MM.1S (cell line): ENCODE data around the gene ZNF638.

Source experiments
- DNase-seq: peaks from one replicate; pipeline ENCODE4 v3.0.0-alpha.2; 2015
- H2AFZ ChIP-seq: fragments of 300-600 bp; sonication (generic); 2 replicates; pipeline ENCODE4 v1.6.0; 2016; ENCODE audit warnings: antibody characterized with exemption, low read length
- H3F3A ChIP-seq: fragments of 300-600 bp; sonication (generic); 2 replicates; pipeline ENCODE4 v1.6.1; 2016; ENCODE audit warnings: mild to moderate bottlenecking, antibody characterized with exemption, low read length, moderate library complexity, mixed read lengths; ENCODE audit not compliant: insufficient read depth
- H3K27ac ChIP-seq: fragments of 300-600 bp; sonication (generic); 2 replicates; pipeline ENCODE4 v1.5.1; 2016; ENCODE audit warnings: mild to moderate bottlenecking, low read length
- H3K27me3 ChIP-seq: fragments of 300-600 bp; sonication (generic); replicated peaks from 2 replicates; pipeline ENCODE4 v1.6.0; 2016; ENCODE audit warnings: low read length; ENCODE audit not compliant: insufficient read depth
- H3K36me3 ChIP-seq: fragments of 300-600 bp; sonication (generic); replicated peaks from 2 replicates; pipeline ENCODE4 v1.6.1; 2016; ENCODE audit warnings: mild to moderate bottlenecking, low read length, mixed read lengths; ENCODE audit not compliant: insufficient read depth
- H3K4me1 ChIP-seq: fragments of 300-600 bp; sonication (generic); 2 replicates; pipeline ENCODE4 v1.6.1; 2016; ENCODE audit warnings: low read length, mixed read lengths
- H3K4me2 ChIP-seq: fragments of 300-600 bp; sonication (generic); 2 replicates; pipeline ENCODE4 v1.6.0; 2016; ENCODE audit warnings: low read depth, low read length
- H3K4me3 ChIP-seq: fragments of 300-600 bp; sonication (generic); 2 replicates; pipeline ENCODE4 v1.5.1; 2016; ENCODE audit warnings: low read length, mixed read lengths
- H3K79me2 ChIP-seq: fragments of 300-600 bp; sonication (generic); 2 replicates; pipeline ENCODE4 v1.6.1; 2016; ENCODE audit warnings: mixed run types, low read length, mixed read lengths
- H3K9ac ChIP-seq: fragments of 300-600 bp; sonication (generic); 2 replicates; pipeline ENCODE4 v1.6.1; 2016; ENCODE audit warnings: low read length, mixed read lengths
- H3K9me2 ChIP-seq: fragments of 300-600 bp; sonication (generic); replicated peaks from 2 replicates; pipeline ENCODE4 v1.6.1; 2016; ENCODE audit warnings: mild to moderate bottlenecking, low read length, mixed read lengths; ENCODE audit not compliant: insufficient read depth
- H3K9me3 ChIP-seq: fragments of 300-600 bp; sonication (generic); replicated peaks from 2 replicates; pipeline ENCODE4 v1.6.1; 2016; ENCODE audit warnings: mild to moderate bottlenecking, low read length, mixed read lengths; ENCODE audit not compliant: insufficient read depth
- H4K20me1 ChIP-seq: fragments of 300-600 bp; sonication (generic); 2 replicates; pipeline ENCODE4 v1.6.1; 2016; ENCODE audit warnings: mild to moderate bottlenecking, low read length, moderate library complexity, mixed read lengths; ENCODE audit not compliant: insufficient read depth
- EZH2 ChIP-seq: fragments of 300-600 bp; sonication (generic); optimal IDR thresholded peaks from 2 replicates; pipeline ENCODE3; 2017; ENCODE audit warnings: low read depth, mild to moderate bottlenecking, antibody characterized with exemption, low read length, mixed read lengths
- EZH2phosphoT487 ChIP-seq: fragments of 300-600 bp; sonication (generic); IDR thresholded peaks from 2 replicates; pipeline ENCODE4 v1.6.1; 2018; ENCODE audit warnings: antibody characterized with exemption, low read length
- TF ChIP-seq, protein P1 (sequence below): fragments of 300-600 bp; sonication (generic); IDR thresholded peaks from 2 replicates; pipeline ENCODE4 v1.5.1; 2016; ENCODE audit warnings: antibody characterized with exemption, low read length, mixed read lengths

ZNF638 gene

DNA sequence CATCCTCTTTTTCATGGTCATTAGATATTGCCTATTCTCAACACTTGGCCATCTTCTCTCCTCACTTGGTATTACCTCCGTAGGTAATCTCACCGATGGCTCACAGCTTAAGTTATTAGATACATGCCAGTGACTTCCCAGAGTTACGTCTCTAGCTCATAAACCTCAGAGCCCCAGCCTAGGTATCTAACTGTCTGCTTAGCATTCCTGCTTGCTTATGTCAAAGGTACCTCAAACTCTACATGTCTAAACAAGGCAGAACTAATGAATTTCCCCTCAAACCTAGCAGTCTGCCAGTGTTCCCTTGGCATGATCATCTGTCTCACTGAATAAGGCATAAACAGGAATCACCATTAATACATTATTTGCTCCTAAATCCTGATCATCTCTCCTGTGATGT is 27.7 kb upstream of the ZNF638 start:
- H3K9ac ChIP-seq = no peak overlapping the region
- H4K20me1 ChIP-seq = no peaks in the 10 kb centered on the region

DNA sequence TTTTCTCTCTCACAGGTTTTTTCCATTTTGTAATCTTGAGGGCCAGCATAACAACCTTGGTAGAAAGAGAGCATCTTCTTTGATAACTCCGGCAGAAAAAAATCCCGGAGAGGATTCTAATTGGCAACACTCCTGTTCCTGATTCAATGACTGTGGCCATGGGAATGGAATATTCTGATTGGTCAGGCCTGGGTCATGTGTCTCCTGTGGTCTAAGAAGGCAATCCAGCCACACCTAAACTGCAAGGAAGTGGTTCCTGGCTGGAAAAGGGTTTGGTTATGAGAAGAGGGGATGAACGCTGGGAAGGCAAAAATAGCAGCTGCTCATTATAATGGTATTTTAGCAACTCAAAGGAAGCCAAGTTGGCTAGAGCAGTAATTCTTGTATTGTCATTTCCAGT is 24.8 kb upstream of the ZNF638 start:
- H3K4me1 ChIP-seq = no peaks in the 10 kb centered on the region
- TF ChIP-seq EZH2 = no peak
- no peak for TF ChIP-seq EZH2phosphoT487
- TF ChIP-seq, protein P1, sequence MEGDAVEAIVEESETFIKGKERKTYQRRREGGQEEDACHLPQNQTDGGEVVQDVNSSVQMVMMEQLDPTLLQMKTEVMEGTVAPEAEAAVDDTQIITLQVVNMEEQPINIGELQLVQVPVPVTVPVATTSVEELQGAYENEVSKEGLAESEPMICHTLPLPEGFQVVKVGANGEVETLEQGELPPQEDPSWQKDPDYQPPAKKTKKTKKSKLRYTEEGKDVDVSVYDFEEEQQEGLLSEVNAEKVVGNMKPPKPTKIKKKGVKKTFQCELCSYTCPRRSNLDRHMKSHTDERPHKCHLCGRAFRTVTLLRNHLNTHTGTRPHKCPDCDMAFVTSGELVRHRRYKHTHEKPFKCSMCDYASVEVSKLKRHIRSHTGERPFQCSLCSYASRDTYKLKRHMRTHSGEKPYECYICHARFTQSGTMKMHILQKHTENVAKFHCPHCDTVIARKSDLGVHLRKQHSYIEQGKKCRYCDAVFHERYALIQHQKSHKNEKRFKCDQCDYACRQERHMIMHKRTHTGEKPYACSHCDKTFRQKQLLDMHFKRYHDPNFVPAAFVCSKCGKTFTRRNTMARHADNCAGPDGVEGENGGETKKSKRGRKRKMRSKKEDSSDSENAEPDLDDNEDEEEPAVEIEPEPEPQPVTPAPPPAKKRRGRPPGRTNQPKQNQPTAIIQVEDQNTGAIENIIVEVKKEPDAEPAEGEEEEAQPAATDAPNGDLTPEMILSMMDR = no peak
- no peaks in the 10 kb centered on the region for H3K27me3 ChIP-seq
- H4K20me1 ChIP-seq = peaks cover 3% of the 10 kb centered on the region; the same call in 1 of the 2 replicates
- H2AFZ ChIP-seq = no peak overlapping the region
- no peak overlapping the region for H3K4me2 ChIP-seq
- no peak overlapping the region for H3K9ac ChIP-seq
- H3K9me2 ChIP-seq = no peaks in the 10 kb centered on the region
- H3K36me3 ChIP-seq = no peaks in the 10 kb centered on the region
- peaks cover 7% of the 10 kb centered on the region for H3K79me2 ChIP-seq
- H3K9me3 ChIP-seq = no peaks in the 10 kb centered on the region
- DNase-seq = no peak
- H3K27ac ChIP-seq = no peak overlapping the region
- no peaks in the 10 kb centered on the region for H3F3A ChIP-seq
- H3K4me3 ChIP-seq = no peak overlapping the region

More for the DNA sequence above, 27.7 kb upstream of the ZNF638 start:
- Histone ChIP-seq H3K9me3 (no peaks in the 10 kb centered on the region), H2AFZ (no peak overlapping the region), H3K9me2 (no peaks in the 10 kb centered on the region), H3K4me2 (no peak overlapping the region), H3K4me3 (no peak overlapping the region), H3K27me3 (no peaks in the 10 kb centered on the region), H3K4me1 (no peaks in the 10 kb centered on the region), H3F3A (no peaks in the 10 kb centered on the region), H3K79me2 (peaks cover 15% of the 10 kb centered on the region), H3K27ac (no peak overlapping the region), H3K36me3 (no peaks in the 10 kb centered on the region)
- DNase-seq = no peak
- TF ChIP-seq EZH2 = no peak
- TF ChIP-seq, protein P1 = no peak
- no peak for TF ChIP-seq EZH2phosphoT487

DNA sequence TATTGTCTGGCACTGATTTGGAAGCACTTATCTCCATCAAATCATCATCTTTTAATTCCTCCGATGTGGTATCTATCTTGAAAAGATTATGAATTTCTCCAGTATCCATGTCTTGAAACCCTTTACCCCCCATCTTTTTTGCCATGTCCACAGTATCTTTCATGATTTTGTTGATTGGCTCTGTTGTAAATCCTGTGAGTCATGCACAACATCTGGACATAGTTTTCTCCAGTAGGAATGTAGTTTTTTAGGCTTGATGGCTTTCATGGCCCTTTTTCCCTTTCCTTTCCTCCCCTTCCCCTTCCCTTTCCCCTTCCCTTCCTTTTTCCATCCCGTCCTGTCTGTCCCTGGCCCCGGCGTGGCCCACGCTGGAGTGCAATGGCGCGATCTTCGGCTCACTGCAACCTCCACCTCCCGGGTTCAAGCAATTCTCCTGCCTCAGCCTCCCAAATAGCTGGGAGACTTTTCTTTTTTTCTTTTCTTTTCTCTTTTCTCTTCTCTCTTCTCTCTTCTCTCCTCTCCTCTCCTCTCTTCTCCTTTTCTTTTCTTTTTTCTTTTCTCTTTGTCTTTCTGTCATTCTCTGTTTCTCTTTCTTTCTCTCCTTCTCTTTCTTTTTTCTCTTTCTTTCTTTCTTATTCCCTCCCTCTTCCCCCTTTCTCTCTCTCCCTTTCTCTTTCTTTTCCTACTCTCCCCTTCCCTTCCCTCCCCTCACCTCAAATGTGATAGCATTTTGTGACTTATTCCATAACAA is 18.4 kb upstream of the ZNF638 start:
- Histone ChIP-seq H3K4me2 (no peak overlapping the region), H3F3A (no peaks in the 10 kb centered on the region), H3K27me3 (no peaks in the 10 kb centered on the region), H2AFZ (no peak overlapping the region), H3K79me2 (no peaks in the 10 kb centered on the region), H3K36me3 (no peaks in the 10 kb centered on the region), H3K9me3 (no peaks in the 10 kb centered on the region), H3K4me1 (no peaks in the 10 kb centered on the region), H4K20me1 (peaks cover 3% of the 10 kb centered on the region; the same call in 1 of the 2 replicates), H3K9me2 (no peaks in the 10 kb centered on the region), H3K4me3 (no peak overlapping the region), H3K9ac (no peak overlapping the region), H3K27ac (no peak overlapping the region)
- DNase-seq = no peak
- TF ChIP-seq, protein P1 = no peak
- TF ChIP-seq EZH2phosphoT487 = no peak
- no peak for TF ChIP-seq EZH2
